A549 (cell line): ENCODE results near the gene FAM131A. TPM values are rescaled to one million over a fixed set of nuclear protein-coding genes. Genes with fewer than 3 reads are reported as not detected.

Source experiments
- ATAC-seq, 2 experiments: fragments of 200-7000 bp in 1 of 2; fragments of >200 bp in 1 of 2; cut with Nextera tagmentation in 1 of 2; cut with Tn5 transposase in 1 of 2; 3 replicates each; pipeline versions ENCODE4 v1.8.0 to v1.9.1; 2018 to 2020; ENCODE audit warnings: mild to moderate bottlenecking in 1 of 2, moderate library complexity in 1 of 2
- CTCF ChIA-PET: fragments of 300-600 bp; sonication (Branson Sonifier 250); formaldehyde crosslinking; extraction: SDS; loops from one replicate; lab custom pipeline; 2021; ENCODE audit warnings: antibody characterized with exemption, inconsistent platforms; lab: Yijun Ruan, JAX
- POLR2A ChIA-PET: fragments of 350-600 bp; formaldehyde crosslinking; extraction: SDS; loops from one replicate; lab custom pipeline; 2021; ENCODE audit warnings: antibody characterized with exemption, inconsistent platforms; lab: Yijun Ruan, JAX
- DNase-seq, 2 experiments: peaks; one replicate each; pipeline versions ENCODE4 v3.0.0 to v3.0.0-alpha.2; 2011 to 2016; ENCODE audit warnings: low read depth in 1 of 2, low spot score in 1 of 2
- FAIRE-seq: peaks from 2 replicates; lab custom pipeline; 2011; peaks lifted over from hg19 to GRCh38; lab: Jason Lieb, UNC
- H3K27ac ChIP-seq, 2 experiments: fragments of >200 bp; sonication (Bioruptor Twin); formaldehyde crosslinking; 3 replicates each; pipeline ENCODE4 v1.5.1; 2016 to 2017
- H3K4me1 ChIP-seq: fragments of >200 bp; sonication (Bioruptor Twin); formaldehyde crosslinking; 3 replicates; pipeline ENCODE4 v1.6.1; 2016
- H3K4me2 ChIP-seq: fragments of >200 bp; sonication (Bioruptor Twin); formaldehyde crosslinking; 3 replicates; pipeline ENCODE4 v1.6.1; 2016
- H3K4me3 ChIP-seq: fragments of >200 bp; sonication (Bioruptor Twin); formaldehyde crosslinking; 3 replicates; pipeline ENCODE4 v1.5.1; 2016
- H3K9me3 ChIP-seq: fragments of >200 bp; sonication (Bioruptor Twin); formaldehyde crosslinking; 3 replicates; pipeline ENCODE4 v1.6.1; 2016
- CBX2 ChIP-seq: fragments of 200-600 bp; sonication (generic); IDR thresholded peaks from 2 replicates; pipeline ENCODE4 v1.6.1; 2016; ENCODE audit warnings: low read depth, mild to moderate bottlenecking, borderline replicate concordance
- CTCF ChIP-seq: fragments of >200 bp; sonication (Bioruptor Twin); formaldehyde crosslinking; IDR thresholded peaks from 3 replicates; pipeline ENCODE4 v1.5.1; 2016
- EHF ChIP-seq: fragments of 250-450 bp; sonication (Bioruptor Pico); IDR thresholded peaks from 2 replicates; pipeline ENCODE4 v1.5.0; 2020; ENCODE audit warnings: mild to moderate bottlenecking
- FOXS1 ChIP-seq: fragments of 250-450 bp; sonication (Bioruptor Pico); IDR thresholded peaks from 2 replicates; pipeline ENCODE4 v1.5.0; 2020; ENCODE audit warnings: mild to moderate bottlenecking, moderate library complexity
- HDAC2 ChIP-seq: fragments of 200-600 bp; sonication (generic); IDR thresholded peaks from 2 replicates; pipeline ENCODE4 v1.6.1; 2016
- HES2 ChIP-seq: fragments of >200 bp; sonication (Bioruptor Twin); formaldehyde crosslinking; IDR thresholded peaks from 2 replicates; pipeline ENCODE4 v1.6.1; 2016
- HMGXB4 ChIP-seq: fragments of 250-450 bp; sonication (Bioruptor Pico); IDR thresholded peaks from 2 replicates; pipeline ENCODE4 v1.5.0; 2021; ENCODE audit warnings: mild to moderate bottlenecking, moderate library complexity, borderline replicate concordance
- HOXB13 ChIP-seq: fragments of 250-450 bp; sonication (Bioruptor Pico); IDR thresholded peaks from 2 replicates; pipeline ENCODE4 v1.5.0; 2020; ENCODE audit warnings: low read depth, mild to moderate bottlenecking, moderate library complexity
- HOXB5 ChIP-seq: fragments of 250-450 bp; sonication (Bioruptor Pico); IDR thresholded peaks from 2 replicates; pipeline ENCODE4 v1.5.0; 2020; ENCODE audit warnings: mild to moderate bottlenecking, moderate library complexity
- KDM1A ChIP-seq: fragments of 200-600 bp; sonication (generic); IDR thresholded peaks from 2 replicates; pipeline ENCODE4 v1.6.1; 2016; ENCODE audit warnings: low read depth, mild to moderate bottlenecking
- KDM5A ChIP-seq: fragments of 200-600 bp; sonication (generic); IDR thresholded peaks from 2 replicates; pipeline ENCODE4 v1.6.1; 2016; ENCODE audit warnings: antibody characterized with exemption, mild to moderate bottlenecking
- MAFK ChIP-seq: fragments of 450-650 bp; IDR thresholded peaks from 2 replicates; pipeline ENCODE4 v1.6.1; 2014; ENCODE audit not compliant: partially characterized antibody
- NPAS2 ChIP-seq: fragments of 250-450 bp; sonication (Bioruptor Pico); IDR thresholded peaks from 2 replicates; pipeline ENCODE4 v1.8.0; 2022; ENCODE audit warnings: mild to moderate bottlenecking, moderate library complexity, borderline replicate concordance
- PBX3 ChIP-seq: IDR thresholded peaks from 2 replicates; pipeline ENCODE4 v1.6.1; 2012
- POLR2AphosphoS2 ChIP-seq: conservative IDR thresholded peaks from 2 replicates; pipeline ENCODE4 v1.6.1; 2012; ENCODE audit warnings: low read length, improper control_type of control experiment, inconsistent platforms
- RCOR1 ChIP-seq: fragments of 150-350 bp; IDR thresholded peaks from 2 replicates; pipeline ENCODE4 v1.6.1; 2014; ENCODE audit warnings: antibody characterized with exemption, low read length, low read depth
- RFX5 ChIP-seq: fragments of 450-650 bp; IDR thresholded peaks from 2 replicates; pipeline ENCODE4 v1.7.1; 2014; ENCODE audit warnings: antibody characterized with exemption, mild to moderate bottlenecking, moderate library complexity
- RNF2 ChIP-seq: fragments of 200-600 bp; sonication (generic); IDR thresholded peaks from 2 replicates; pipeline ENCODE4 v1.6.1; 2016; ENCODE audit warnings: low read depth, mild to moderate bottlenecking, antibody characterized with exemption, moderate library complexity, borderline replicate concordance
- SMC3 ChIP-seq: fragments of >200 bp; sonication (Bioruptor Twin); formaldehyde crosslinking; IDR thresholded peaks from 3 replicates; pipeline ENCODE4 v1.6.1; 2018; ENCODE audit warnings: inconsistent platforms
- SREBF2 ChIP-seq: fragments of 450-650 bp; IDR thresholded peaks from 2 replicates; pipeline ENCODE4 v1.6.1; 2014; ENCODE audit warnings: mild to moderate bottlenecking, moderate library complexity
- ZNF302 ChIP-seq: fragments of 250-450 bp; sonication (Bioruptor Pico); IDR thresholded peaks from 2 replicates; pipeline ENCODE4 v1.9.0; 2021; ENCODE audit warnings: inconsistent platforms, mild to moderate bottlenecking, moderate library complexity
- WGBS: methylation state at CpG from one replicate; pipeline ENCODE4 v1.1.6; 2017; ENCODE audit errors: missing lambda C conversion rate; 5-methylcytosine and 5-hydroxymethylcytosine counted together
- polyA plus RNA-seq, 4 experiments: library from polyadenylated mRNA; depleted of rRNA in 3 of 4; stranded (reverse); fragments of >200 nt; fragmentation: RNase III in 1 of 4; extraction: RNeasy Plus Mini Kit Qiagen cat#74134 plus additional on column Dnase treatment in 1 of 4; gene quantifications; 2 replicates in 3 of 4; 3 replicates in 1 of 4; pipeline ENCODE4 v1.2.3, GENCODE V29; 2011 to 2017

The FAM131A gene
- polyA plus RNA-seq, 2 of the 4 experiments (the other 2 are of a cell fraction) = 5.2 to 6.1 TPM

- no peak for TF ChIP-seq HMGXB4
- TF ChIP-seq HOXB13 = no peak
- TF ChIP-seq CTCF = no peak
- TF ChIP-seq ZNF302 (CRISPR knock-in tag) = no peak
- no peak for TF ChIP-seq EHF
- no peak for TF ChIP-seq CBX2
Measured at GRCh38 chr3:184320104-184320445, 17.3 kb upstream of the FAM131A start (continued).

- Histone ChIP-seq H3K4me1 (peaks cover 44% of the 10 kb centered on the region), H3K9me3 (no peaks in the 10 kb centered on the region), H3K27ac (peak overlapping the region in 1 of 2 experiments; percentile 40; a peak in 1 of 6 replicates), H3K4me3 (no peak overlapping the region), H3K4me2 (no peak overlapping the region)
- FAIRE-seq = no peak
- no peak for ATAC-seq
- ChIA-PET POLR2A (no interaction called here), CTCF (interaction anchor here (0.6 kb wide), 1 partner anchor 269 kb away, joined by 3 read pairs; no protein-coding TSS in a partner anchor)
- no peak for TF ChIP-seq KDM5A
- no peak for TF ChIP-seq KDM1A
- TF ChIP-seq HOXB13 = no peak
- no peak for TF ChIP-seq SMC3
- no peak for TF ChIP-seq RCOR1
- TF ChIP-seq FOXS1 = no peak
- TF ChIP-seq NPAS2 (CRISPR knock-in tag) = no peak
- TF ChIP-seq HDAC2 = no peak
- no peak for TF ChIP-seq POLR2AphosphoS2
- WGBS = 93% methylated on average over 5 of the region's 5 CpGs
- no peak for DNase-seq
Measured at GRCh38 chr3:184321666-184322065, 15.7 kb upstream of the FAM131A start.

- Histone ChIP-seq H3K4me2 (no peak overlapping the region), H3K4me1 (peaks cover 32% of the 10 kb centered on the region), H3K9me3 (no peaks in the 10 kb centered on the region), H3K27ac (no peak overlapping the region), H3K4me3 (no peak overlapping the region)
- ChIA-PET CTCF (interaction anchor here (1.2 kb wide), 1 partner anchor 15 kb away, joined by 4 read pairs; the partner anchor contains the start of gene FAM131A), POLR2A (interaction anchor here (0.6 kb wide), 1 partner anchor 40 kb away, joined by 3 read pairs; no protein-coding TSS in a partner anchor)
- no peak for TF ChIP-seq SREBF2
- TF ChIP-seq RFX5 = no peak
- no peak for TF ChIP-seq SMC3
- no peak for TF ChIP-seq PBX3
- no peak for TF ChIP-seq HOXB5 (CRISPR knock-in tag)
- no peak for TF ChIP-seq MAFK
- no peak for TF ChIP-seq RNF2
- no peak for TF ChIP-seq HES2
- DNase-seq (no peak), FAIRE-seq (no peak), ATAC-seq (no peak)
- WGBS = 91% methylated on average over 16 of the region's 20 CpGs
Measured at GRCh38 chr3:184322731-184323487, 14.5 kb upstream of the FAM131A start.
